MM.1S (cell line): ENCODE results near the gene MYOCD.

Experiments
- CTCF ChIP-seq: fragments of 300-600 bp; sonication (generic); IDR thresholded peaks from 2 replicates; pipeline ENCODE4 v1.5.1; 2016; ENCODE audit warnings: antibody characterized with exemption, low read length, mixed read lengths
- EZH2 ChIP-seq: fragments of 300-600 bp; sonication (generic); optimal IDR thresholded peaks from 2 replicates; pipeline ENCODE3; 2017; ENCODE audit warnings: low read depth, mild to moderate bottlenecking, antibody characterized with exemption, low read length, mixed read lengths

- TF ChIP-seq CTCF: no peak
- TF ChIP-seq EZH2: no peak
These were observed at the start of gene MYOCD for GRCh38 chr17:12665263-12666210.
